ENCODE measurements around the gene PSME3IP1. TPM values are rescaled to one million over a fixed set of nuclear protein-coding genes. Genes with fewer than 3 reads are reported as not detected.
"Not testable (repeated sequence)": the region's sequence is repeated elsewhere in the genome, so short reads cannot be mapped to it uniquely, and the experiment has no call there.

The PSME3IP1 gene
- total RNA-seq, 4 donors from 2014 or later: 55.7 to 308 (median 109) TPM

DNA sequence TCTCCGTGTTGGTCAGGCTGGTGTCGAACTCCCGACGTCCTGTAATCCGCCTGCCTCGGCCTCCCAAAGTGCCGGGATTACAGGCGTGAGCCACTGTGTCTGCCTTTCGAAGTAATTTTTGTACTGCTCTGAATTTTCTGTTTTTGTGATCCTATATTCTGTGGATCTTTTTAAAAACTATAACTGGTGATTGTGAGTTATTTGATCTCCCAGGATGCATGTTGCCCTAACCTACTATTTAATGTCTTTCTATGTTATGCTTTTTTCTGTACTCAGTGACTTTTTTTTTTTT lies 2.8 kb upstream of the PSME3IP1 start:
- H3K27ac ChIP-seq: peak overlapping the region in 1 of 4 donors; percentile 17
- TF ChIP-seq POLR2A (IDR thresholded peaks at IDR 0.05) (no peak), CTCF (IDR thresholded peaks at IDR 0.05) (no peak)
- H3K9me3 ChIP-seq: no peaks in the 10 kb centered on the region
- peak overlapping the region in 2 of 4 donors; percentile 77 to 86 for H3K4me3 ChIP-seq
- H3K27me3 ChIP-seq: no peaks in the 10 kb centered on the region
- H3K4me1 ChIP-seq: peaks cover 0 to 36% (median 10%) of the 10 kb centered on the region in 4 donors
- no peaks in the 10 kb centered on the region for H3K36me3 ChIP-seq
- no peak for DNase-seq

GRCh38 chr16:57187902-57188710 lies 2.3 kb upstream of the PSME3IP1 start:
- not testable (repeated sequence) for H3K27me3 ChIP-seq, H3K9me3 ChIP-seq, H3K36me3 ChIP-seq, DNase-seq
- Histone ChIP-seq H3K27ac (peak overlapping the region in 3 of 4 donors; percentile 89 to 95 (median 93)), H3K4me3 (peak overlapping the region in 3 of 4 donors; percentile 77 to 87 (median 86)), H3K4me1 (peaks cover 0 to 30% (median 10%) of the 10 kb centered on the region in 4 donors)

GRCh38 chr16:57186872-57187854 lies 1.3 kb upstream of the PSME3IP1 start:
- Histone ChIP-seq H3K27ac (peak overlapping the region; percentile 89 to 95 (median 93)), H3K27me3 (no peaks in the 10 kb centered on the region), H3K4me3 (peak overlapping the region; percentile 77 to 97 (median 86)), H3K9me3 (no peaks in the 10 kb centered on the region), H3K36me3 (no peaks in the 10 kb centered on the region), H3K4me1 (peaks cover 0 to 26% (median 10%) of the 10 kb centered on the region in 4 donors)
- DNase-seq: peak; percentile 24 to 60 (median 60)
- TF ChIP-seq CTCF (IDR thresholded peaks at IDR 0.05) (no peak), POLR2A (IDR thresholded peaks at IDR 0.05) (peak in 1 of 2 donors; percentile 49)

DNA sequence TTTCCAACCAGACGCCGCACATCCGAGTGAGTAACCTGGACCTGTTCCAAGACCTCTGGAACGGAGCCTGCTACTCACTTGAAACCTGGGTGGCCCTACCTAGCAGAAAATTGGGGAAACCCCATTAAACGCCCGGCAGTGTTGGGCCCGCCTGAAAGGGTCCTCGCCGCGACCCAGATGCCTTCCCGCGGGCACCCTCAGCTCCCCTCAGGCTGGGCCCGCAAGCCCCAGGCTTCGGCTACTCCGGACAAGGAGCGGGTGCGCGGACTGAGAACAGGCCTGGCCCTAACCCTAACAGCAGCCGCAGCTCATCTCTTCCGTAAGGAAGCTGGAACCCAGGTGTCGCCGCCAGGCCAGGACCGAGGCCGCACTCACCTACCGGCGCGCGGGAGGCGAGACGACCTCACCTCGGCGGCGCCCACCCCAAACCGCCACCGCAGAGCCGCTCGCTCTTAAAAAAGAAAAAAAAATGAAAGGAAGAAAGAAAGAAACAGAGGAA lies 344 bp downstream of the PSME3IP1 start:
- DNase-seq: no peak
- no peaks in the 10 kb centered on the region for H3K9me3 ChIP-seq
- no peaks in the 10 kb centered on the region for H3K36me3 ChIP-seq
- peak overlapping the region; percentile 81 to 93 (median 86) for H3K27ac ChIP-seq
- peaks cover 0 to 20% (median 5%) of the 10 kb centered on the region in 4 donors for H3K4me1 ChIP-seq
- TF ChIP-seq CTCF (IDR thresholded peaks at IDR 0.05) (peak in 1 of 6 experiments; percentile 13), POLR2A (IDR thresholded peaks at IDR 0.05) (no peak)
- no peaks in the 10 kb centered on the region for H3K27me3 ChIP-seq
- H3K4me3 ChIP-seq: peak overlapping the region; percentile 75 to 97 (median 82)

DNA sequence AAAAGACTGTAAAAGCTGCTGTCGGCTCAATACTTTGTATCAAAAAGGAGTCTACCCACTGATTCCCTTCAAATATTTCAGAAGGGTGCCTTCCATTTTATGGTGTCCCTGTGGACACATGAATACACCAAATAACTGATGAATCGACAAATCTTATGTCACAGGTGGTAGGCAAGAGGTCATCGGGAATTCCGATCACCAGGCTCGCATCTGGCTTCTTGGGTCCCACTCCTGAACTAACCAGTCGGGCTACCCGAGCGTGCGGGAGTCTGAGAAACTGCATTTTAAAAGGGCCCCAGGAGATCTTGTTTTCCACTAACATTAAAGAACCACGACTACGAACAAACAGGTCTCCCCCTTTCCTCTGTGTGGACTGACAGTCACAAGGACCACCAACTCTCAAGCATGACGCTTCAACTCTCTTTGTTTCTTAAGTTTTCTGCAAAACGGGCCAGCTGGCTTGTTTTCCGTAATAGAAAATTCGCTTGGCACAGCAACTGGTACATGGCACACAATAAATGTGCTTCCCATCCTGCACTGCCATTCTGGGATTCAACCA lies 873 bp downstream of the PSME3IP1 start:
- peaks cover 0 to 20% (median 4%) of the 10 kb centered on the region in 4 donors for H3K4me1 ChIP-seq
- H3K27ac ChIP-seq: peak overlapping the region; percentile 81 to 93 (median 86)
- peak overlapping the region; percentile 75 to 97 (median 82) for H3K4me3 ChIP-seq
- no peaks in the 10 kb centered on the region for H3K9me3 ChIP-seq
- no peaks in the 10 kb centered on the region for H3K27me3 ChIP-seq
- H3K36me3 ChIP-seq: no peaks in the 10 kb centered on the region
- DNase-seq: no peak
- TF ChIP-seq CTCF (IDR thresholded peaks at IDR 0.05): no peak
- TF ChIP-seq POLR2A (IDR thresholded peaks at IDR 0.05): no peak
